Upper lobe of right lung (tissue), 1 donor: Measurements from ENCODE around the gene OR1F1. TPM values are rescaled to one million over a fixed set of nuclear protein-coding genes. Genes with fewer than 3 reads are reported as not detected.

Source experiments
- ATAC-seq: fragments of 200-7000 bp; cut with Tn5 transposase; one replicate; pipeline ENCODE4 v1.9.1; 2020; ENCODE audit warnings: mild to moderate bottlenecking, moderate library complexity
- DNase-seq: peaks from one replicate; pipeline ENCODE4 v3.0.0-alpha.2; 2020
- H3K27ac ChIP-seq: fragments of 200-600 bp; one replicate; pipeline ENCODE4 v1.8.0; 2022
- H3K27me3 ChIP-seq: fragments of 200-600 bp; one replicate; pipeline ENCODE4 v1.8.0; 2022; ENCODE audit warnings: mild to moderate bottlenecking
- H3K36me3 ChIP-seq: fragments of 200-600 bp; one replicate; pipeline ENCODE4 v1.8.0; 2022
- H3K4me1 ChIP-seq: fragments of 200-600 bp; one replicate; pipeline ENCODE4 v1.8.0; 2022
- H3K4me3 ChIP-seq: fragments of 200-600 bp; one replicate; pipeline ENCODE4 v1.8.0; 2022; ENCODE audit warnings: mild to moderate bottlenecking
- H3K9me3 ChIP-seq: fragments of 200-600 bp; one replicate; pipeline ENCODE4 v1.8.0; 2022
- intact Hi-C: fragments of 100-400 bp; cut with DNase I; formaldehyde crosslinking; loops from one replicate; pipeline ENCODE4 v1.11.0; 2022
- total RNA-seq: library from RNA; stranded (reverse); fragmentation: NEBNext Ultra II Directional; extraction: Animal tissue kit (Norgen Biotek cat#: 25700); gene quantifications from one replicate; pipeline ENCODE4 v1.2.1, GENCODE V29; 2021
- TF ChIP-seq, protein P1 (sequence below): fragments of 200-600 bp; IDR thresholded peaks from one replicate; pipeline ENCODE4 v1.8.0; 2022; ENCODE audit warnings: antibody characterized with exemption
- donor health status: DM: no; HTN: yes; CAD: no; lungs with severe emphysema.

The OR1F1 gene
- total RNA-seq, 1 donor from 2014 or later: not detected

DNA sequence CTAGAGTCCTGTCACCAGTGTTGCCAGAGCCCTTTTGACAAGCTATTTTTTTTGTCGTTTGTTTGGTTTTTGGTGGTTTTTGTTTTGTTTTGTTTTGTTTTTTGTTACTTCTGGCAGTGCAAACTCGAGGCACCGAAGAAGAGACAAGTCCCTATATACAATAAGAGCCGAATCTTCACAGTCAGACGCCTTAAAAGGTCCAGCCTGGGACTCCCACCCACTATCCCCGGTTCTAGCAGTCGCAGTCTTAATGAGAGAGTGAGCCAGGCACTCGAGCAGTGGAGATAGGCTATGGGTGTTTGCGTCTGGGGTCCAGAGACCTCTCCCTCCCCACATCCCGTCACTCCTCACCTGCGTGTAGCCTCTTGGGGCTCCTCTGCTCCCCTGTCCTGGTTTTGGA, 1.9 kb downstream of the OR1F1 start:
- TF ChIP-seq, protein P1, sequence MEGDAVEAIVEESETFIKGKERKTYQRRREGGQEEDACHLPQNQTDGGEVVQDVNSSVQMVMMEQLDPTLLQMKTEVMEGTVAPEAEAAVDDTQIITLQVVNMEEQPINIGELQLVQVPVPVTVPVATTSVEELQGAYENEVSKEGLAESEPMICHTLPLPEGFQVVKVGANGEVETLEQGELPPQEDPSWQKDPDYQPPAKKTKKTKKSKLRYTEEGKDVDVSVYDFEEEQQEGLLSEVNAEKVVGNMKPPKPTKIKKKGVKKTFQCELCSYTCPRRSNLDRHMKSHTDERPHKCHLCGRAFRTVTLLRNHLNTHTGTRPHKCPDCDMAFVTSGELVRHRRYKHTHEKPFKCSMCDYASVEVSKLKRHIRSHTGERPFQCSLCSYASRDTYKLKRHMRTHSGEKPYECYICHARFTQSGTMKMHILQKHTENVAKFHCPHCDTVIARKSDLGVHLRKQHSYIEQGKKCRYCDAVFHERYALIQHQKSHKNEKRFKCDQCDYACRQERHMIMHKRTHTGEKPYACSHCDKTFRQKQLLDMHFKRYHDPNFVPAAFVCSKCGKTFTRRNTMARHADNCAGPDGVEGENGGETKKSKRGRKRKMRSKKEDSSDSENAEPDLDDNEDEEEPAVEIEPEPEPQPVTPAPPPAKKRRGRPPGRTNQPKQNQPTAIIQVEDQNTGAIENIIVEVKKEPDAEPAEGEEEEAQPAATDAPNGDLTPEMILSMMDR: no peak
- Histone ChIP-seq H3K36me3 (no peaks in the 10 kb centered on the region), H3K4me3 (no peak overlapping the region), H3K27ac (no peak overlapping the region), H3K27me3 (peaks cover 99% of the 10 kb centered on the region), H3K9me3 (no peaks in the 10 kb centered on the region), H3K4me1 (peaks cover 14% of the 10 kb centered on the region)
- no peak for DNase-seq
- no peak for ATAC-seq
- intact Hi-C loops: no loop called here

DNA sequence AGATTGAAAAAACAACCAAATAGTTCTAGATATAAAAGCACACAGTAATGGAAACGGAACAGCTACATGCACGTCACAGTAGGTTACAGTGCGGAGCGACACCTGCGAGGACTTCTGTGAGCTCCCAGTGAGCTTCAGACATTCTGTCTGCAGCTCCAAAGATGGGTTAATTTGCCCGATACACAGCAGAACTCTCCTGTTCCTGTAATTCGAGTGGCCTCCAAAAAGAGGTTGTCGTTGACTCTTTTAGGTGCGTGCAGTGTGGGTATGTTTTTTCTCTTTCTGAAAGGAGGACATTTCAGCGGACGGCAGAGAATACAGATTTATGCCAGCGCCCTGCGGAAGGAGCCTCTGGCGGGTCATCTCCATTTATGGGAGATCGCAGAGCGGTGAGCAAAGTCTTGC, 2.9 kb downstream of the OR1F1 start:
- Histone ChIP-seq H3K4me3 (no peak overlapping the region), H3K4me1 (peaks cover 14% of the 10 kb centered on the region), H3K27ac (no peak overlapping the region), H3K9me3 (no peaks in the 10 kb centered on the region), H3K27me3 (peaks cover 97% of the 10 kb centered on the region), H3K36me3 (no peaks in the 10 kb centered on the region)
- no peak for DNase-seq
- no peak for ATAC-seq
- TF ChIP-seq, protein P1: no peak
- intact Hi-C loops: no loop called here

DNA sequence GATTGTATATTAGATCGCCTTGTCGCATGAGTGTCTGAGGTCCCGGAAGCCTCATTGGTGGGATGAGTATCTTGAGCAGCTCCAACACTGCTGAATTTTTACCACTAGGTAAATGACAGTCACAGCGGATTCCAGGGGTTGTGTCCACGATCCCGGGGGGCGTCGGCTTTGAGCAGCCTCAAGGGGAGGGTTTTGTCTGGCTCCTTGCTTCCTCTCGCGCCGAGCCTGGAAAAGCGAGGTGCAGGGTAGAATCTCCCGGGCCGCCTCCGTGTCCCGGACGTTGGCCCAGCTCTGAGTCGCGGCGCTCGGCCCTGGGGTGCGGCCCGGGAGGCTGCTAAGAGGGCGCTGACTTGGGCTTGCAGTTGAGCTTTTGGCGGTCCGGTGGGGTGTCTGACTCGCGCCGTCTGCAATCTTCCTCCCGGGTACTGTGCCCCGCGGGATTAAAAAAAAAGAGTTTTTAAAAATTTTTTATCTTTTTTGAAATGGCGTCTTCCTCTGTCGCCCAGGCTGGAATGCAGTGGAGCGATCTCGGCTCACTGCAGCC, 4.5 kb downstream of the OR1F1 start:
- no peak overlapping the region for H3K4me3 ChIP-seq
- DNase-seq (no peak), ATAC-seq (no peak)
- TF ChIP-seq, protein P1: no peak
- peaks cover 14% of the 10 kb centered on the region for H3K4me1 ChIP-seq
- H3K36me3 ChIP-seq: no peaks in the 10 kb centered on the region
- no peaks in the 10 kb centered on the region for H3K9me3 ChIP-seq
- H3K27ac ChIP-seq: no peak overlapping the region
- intact Hi-C loops: no loop called here
- peaks cover 93% of the 10 kb centered on the region for H3K27me3 ChIP-seq

DNA sequence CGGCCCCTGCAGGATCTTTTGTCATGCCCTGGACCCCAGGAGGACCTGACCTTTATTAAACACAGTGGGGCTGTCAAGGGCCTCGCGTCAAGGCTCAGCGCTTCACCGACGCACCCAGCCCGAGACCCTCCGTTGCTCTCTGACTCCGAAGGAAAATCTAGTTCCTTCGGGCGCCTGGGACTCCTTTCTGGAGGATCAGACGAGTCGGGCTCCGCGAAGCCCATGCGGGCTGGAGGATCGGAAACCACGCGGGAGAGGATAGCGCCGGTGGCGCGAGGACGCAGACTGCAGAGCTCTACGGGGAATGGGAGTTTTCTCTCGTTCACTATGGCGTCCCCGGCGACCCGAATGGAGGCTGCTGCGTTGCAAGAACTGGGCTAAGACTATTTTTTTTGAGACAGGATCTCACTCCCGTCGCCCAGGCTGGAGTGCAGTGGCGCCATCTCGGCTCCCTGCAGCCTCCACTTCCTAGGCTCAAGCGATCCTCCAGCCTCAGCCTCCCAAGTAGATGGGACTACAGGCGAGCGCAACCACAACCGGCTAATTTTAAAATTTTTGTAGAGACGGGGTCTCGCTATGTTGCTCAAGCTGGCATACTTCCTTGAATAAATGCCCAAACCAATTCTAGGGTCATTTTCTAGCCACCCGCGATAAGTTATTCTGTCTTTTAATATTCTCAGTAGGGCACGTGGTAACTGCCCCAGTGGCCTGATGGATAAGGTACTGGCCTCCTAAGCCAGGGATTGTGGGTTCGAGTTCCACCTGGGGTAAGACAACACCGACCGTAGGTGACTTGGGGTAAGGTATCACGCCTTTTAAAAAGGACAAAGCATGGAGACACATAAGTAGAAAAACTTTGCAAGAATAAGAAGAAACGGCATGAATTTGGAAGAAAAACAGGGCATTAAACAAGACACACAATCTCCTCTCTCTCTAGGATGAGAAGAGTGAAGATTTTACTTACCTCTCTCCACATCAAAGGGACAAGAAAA, 5.5 kb downstream of the OR1F1 start:
- Histone ChIP-seq H3K4me1 (peaks cover 9% of the 10 kb centered on the region), H3K9me3 (no peaks in the 10 kb centered on the region), H3K36me3 (no peaks in the 10 kb centered on the region), H3K27ac (no peak overlapping the region), H3K27me3 (peaks cover 83% of the 10 kb centered on the region), H3K4me3 (no peak overlapping the region)
- intact Hi-C loops: no loop called here
- DNase-seq (no peak), ATAC-seq (no peak)
- TF ChIP-seq, protein P1: no peak

DNA sequence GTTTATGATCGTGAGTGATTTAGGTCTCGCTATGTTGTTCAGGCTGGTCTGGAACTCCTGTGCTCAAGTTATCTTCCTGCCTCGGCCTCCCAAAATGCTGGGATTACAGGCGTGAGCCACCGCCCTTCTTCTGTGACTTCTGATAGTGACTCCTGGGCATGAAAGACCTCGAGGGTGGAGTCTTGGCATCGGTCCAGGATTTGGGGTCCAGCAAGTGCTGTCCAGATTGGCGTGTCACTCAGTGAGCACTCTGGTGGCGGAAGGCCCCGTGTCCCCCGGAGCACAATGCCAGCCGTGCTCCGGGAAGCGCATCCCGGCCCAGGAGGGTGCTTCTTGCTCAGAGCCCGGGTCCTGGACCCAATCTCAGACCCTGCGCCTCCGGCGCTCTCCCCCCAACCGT, 6.8 kb downstream of the OR1F1 start:
- H3K4me1 ChIP-seq: no peaks in the 10 kb centered on the region

More for the DNA sequence above, 6.8 kb downstream of the OR1F1 start:
- no peaks in the 10 kb centered on the region for H3K9me3 ChIP-seq
- ATAC-seq (no peak), DNase-seq (no peak)
- no peaks in the 10 kb centered on the region for H3K36me3 ChIP-seq
- H3K27ac ChIP-seq: no peak overlapping the region
- H3K27me3 ChIP-seq: peaks cover 70% of the 10 kb centered on the region
- intact Hi-C loops: no loop called here
- TF ChIP-seq, protein P1: no peak
- H3K4me3 ChIP-seq: no peak overlapping the region
